ENCODE measurements around the gene MTA1.

Gene MTA1

DNA sequence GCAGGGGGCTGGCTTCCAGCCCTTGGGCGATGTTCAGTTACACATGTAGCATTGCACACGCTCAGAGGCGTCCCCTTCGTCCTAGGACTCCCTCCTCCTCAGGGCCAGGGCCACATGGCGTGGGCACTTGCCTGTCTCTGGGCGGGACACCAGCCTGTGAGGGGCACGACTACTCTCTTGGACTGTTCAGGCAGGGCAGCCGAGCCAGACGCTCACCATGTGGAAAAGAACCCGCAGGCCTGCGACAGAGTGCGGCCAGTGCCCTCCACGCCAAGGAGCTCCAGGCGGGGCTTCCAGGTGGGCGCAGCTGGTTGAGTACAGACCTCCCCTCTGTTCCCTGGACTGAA is 20.9 kb downstream of the MTA1 start:
- H3K4me3 ChIP-seq (ENCODE audit: low read depth, low read length): no peak overlapping the region

DNA sequence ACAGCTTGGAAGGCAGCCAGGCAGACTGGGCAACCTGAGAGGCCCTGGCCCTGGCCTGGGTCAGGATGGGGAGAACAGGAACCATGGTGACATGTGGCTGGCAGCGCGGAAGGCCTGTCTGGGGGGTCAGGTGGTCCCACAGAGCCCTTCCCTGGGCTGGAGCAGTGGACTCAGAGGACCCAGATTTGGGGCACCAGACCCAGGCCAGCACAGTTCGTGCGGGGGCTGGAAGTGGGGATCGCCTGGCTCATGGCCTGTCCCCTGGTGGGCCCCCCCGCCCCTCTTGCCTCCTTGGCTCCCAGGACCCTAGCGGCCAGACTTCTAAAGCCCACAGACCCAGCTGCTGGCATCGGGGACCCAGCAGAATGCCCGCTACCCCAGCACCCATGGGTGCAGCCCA is 21.4 kb downstream of the MTA1 start:
- no peak overlapping the region for H3K4me3 ChIP-seq (ENCODE audit: low read depth, low read length)

DNA sequence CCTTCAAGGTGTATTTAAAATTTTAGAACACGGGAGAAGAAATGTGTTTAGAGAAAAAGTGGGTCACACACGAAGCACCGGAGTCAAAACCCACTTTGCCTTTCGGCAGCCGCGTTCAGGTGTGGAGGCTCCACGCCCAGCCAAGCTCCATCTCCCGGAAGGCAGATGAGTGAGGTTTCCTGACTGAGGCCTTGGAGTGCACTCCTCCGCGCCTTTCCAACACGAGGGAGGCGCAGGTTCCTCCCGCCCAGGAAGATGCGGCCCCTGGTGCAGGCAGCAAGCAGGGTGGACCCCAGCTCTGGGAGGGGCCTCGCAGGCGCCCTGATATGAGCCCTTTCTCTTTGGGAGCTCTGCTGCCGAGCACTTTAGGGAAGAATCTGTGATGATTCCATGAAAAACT is 22.5 kb downstream of the MTA1 start:
- no peak overlapping the region for H3K4me3 ChIP-seq (ENCODE audit: low read depth, low read length)

GRCh38 chr14:105442834-105443233 is 23.2 kb downstream of the MTA1 start:
- no peak overlapping the region for H3K4me3 ChIP-seq (ENCODE audit: low read depth, low read length)

DNA sequence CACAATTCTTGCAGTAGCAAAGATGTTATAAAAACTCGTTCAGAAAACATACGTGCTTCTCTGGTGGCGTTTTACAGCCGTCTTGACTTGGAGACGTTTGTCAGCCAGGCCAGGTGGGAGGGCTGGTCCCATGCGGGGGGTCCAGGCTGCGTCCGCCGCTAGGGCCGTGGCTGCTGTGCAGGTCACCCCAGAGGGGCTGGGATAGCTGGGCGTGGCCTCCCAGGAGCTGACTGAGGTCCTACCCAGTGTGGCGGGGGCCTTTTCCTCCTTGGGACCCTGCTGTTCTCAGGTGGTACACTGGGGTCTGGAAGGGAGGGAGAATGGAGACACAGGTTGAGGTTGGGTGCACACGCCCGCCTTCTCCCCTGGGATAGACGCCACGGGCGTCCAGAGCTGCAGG is 25.2 kb downstream of the MTA1 start:
- H3K4me3 ChIP-seq (ENCODE audit: low read depth, low read length): no peak overlapping the region

DNA sequence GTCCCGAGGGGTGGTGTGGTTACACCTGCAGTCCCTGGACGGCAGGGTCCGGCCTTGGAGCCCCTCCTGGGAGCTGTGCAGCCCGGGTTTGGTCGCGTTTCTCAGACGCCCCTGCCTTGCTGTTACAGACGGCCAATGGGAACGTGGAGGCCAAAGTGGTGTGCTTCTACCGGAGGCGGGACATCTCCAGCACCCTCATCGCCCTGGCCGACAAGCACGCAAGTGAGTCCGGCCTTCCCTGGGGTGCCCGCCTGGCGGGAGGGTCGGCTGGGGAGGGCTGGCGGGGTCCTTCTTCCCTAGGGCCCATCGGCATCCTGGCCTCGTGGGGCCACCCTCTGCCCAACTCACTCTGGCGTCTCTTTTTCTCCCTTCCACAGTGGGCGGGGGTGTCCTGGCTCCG is 25.7 kb downstream of the MTA1 start:
- no peak overlapping the region for H3K4me3 ChIP-seq (ENCODE audit: low read depth, low read length)

GRCh38 chr14:105445901-105446845 is 26.5 kb downstream of the MTA1 start:
- no peak overlapping the region for H3K4me3 ChIP-seq (ENCODE audit: low read depth, low read length)

GRCh38 chr14:105446971-105447370 is 27.3 kb downstream of the MTA1 start:
- H3K4me3 ChIP-seq (ENCODE audit: low read depth, low read length): no peak overlapping the region

GRCh38 chr14:105447651-105448640 is 28.3 kb downstream of the MTA1 start:
- H3K4me3 ChIP-seq (ENCODE audit: low read depth, low read length): no peak overlapping the region

DNA sequence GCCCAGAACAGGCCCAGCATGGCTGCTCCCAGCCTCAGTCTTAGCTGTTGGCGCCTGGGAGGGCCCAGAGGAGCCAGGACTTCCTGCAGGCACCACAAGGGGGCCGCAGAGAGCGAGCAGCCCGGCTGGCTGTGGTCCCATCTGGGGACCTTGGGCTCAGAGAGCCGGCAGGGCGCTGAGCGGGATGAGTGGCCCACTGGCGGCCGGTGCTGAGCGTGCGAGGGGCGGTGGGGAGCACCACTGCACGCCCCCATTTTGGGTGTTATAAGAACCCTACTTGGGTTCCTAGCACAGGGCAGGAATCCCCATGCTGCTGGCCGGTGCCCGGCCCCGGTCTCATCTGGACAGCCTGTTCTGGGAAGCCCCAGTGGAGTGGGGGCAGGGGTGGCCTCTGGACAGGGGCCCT is 29.1 kb downstream of the MTA1 start:
- no peak overlapping the region for H3K4me3 ChIP-seq (ENCODE audit: low read depth, low read length)

DNA sequence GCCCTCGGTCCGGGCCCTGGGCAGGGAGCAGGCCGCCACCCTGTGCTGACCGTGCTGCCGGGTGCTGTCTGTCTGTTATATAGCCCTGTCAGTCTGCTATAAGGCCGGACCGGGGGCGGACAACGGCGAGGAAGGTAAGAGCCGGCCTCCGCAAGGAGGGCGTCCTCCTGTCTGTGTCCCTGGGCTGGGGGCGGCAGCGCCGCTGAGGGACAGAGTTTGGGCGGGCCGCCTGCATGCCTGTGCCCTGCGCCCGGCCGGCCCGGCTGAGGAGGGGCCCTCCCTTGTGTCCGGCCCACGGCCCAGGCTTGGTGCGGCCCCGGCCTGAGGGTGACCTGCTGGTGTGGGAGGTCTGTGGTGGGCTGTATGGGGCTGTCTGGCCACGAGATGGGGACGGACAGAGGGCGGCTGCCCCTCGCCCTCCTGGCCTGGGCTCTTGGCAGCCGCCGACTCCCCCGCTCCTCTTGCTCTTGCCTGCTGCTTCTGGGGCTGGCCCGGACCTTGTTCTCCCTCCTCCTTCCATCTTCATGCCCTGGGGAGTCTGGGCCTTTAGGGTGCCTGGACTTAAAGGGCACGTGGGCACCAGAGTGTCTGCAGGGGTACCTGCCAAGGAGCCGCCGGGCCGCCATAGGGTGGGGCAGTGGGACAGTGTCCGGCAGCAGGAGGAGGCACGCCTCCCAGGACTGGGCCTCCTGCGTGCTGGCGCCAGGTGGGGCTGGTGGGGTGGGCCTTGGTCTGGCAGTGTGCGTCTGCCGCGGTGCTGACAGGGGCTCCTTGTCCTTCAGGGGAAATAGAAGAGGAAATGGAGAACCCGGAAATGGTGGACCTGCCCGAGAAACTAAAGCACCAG is 29.9 kb downstream of the MTA1 start:
- H3K4me3 ChIP-seq (ENCODE audit: low read depth, low read length): no peak overlapping the region

DNA sequence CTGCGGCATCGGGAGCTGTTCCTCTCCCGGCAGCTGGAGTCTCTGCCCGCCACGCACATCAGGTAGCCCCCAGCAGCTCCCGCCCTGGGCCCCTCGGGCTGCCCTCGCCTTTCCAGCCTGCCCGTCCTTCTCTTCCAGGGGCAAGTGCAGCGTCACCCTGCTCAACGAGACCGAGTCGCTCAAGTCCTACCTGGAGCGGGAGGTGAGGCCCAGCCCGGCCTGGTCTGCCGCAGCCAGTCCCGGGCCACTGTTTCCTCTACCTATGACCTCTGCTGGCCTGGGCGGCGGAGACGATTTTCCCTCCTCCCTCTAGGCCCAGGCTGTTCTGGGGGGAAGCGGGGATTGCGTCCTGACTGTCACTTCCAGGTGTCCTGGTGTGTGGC is 30.5 kb downstream of the MTA1 start:
- no peak overlapping the region for H3K4me3 ChIP-seq (ENCODE audit: low read depth, low read length)

DNA sequence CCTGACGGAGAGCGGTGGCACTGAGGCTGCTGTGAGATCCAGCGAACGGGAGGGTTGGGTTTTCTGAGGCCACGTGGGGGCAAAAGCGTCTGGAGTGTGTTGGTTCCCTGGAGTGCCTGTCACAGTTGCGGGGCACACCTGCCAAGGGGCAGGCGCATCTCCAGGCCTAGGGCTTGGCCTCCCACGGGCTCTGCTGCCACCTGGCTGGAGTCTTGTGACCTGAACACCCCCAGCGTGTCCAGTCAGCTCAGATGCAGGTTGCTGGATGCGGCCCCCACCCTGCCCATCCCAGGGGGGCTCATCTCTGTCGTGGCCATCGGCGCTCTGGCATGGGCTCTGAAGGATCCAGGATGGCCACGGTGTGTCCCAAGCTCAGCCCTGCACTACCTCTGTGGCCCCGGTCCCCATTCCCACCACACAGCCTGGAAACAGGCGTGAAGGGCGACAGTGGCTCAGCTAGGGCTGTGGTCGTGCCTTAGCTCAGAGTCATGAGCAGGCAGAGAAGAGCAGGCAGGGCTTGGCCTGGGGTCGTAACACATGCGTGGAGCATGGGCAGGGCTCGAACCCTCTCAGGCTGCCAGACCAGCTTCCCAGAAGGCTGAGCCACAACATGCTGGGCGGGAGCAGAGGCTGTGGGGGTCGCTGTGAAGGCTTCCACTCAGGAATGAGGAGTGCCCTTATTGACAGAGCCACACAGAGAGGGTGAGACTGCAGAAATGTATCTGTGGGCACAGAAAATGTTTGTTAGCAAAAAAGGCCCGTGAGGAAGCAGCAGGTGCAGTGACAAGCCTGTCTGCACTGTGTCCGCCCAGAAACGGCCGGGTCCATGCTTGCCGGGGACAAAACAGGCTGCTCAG is 31.5 kb downstream of the MTA1 start:
- H3K4me3 ChIP-seq (ENCODE audit: low read depth, low read length): no peak overlapping the region

GRCh38 chr14:105452963-105453362 is 33.3 kb downstream of the MTA1 start:
- H3K4me3 ChIP-seq (ENCODE audit: low read depth, low read length): no peak overlapping the region

GRCh38 chr14:105453847-105454246 is 34.2 kb downstream of the MTA1 start:
- no peak overlapping the region for H3K4me3 ChIP-seq (ENCODE audit: low read depth, low read length)

- no peak overlapping the region for H3K4me3 ChIP-seq (ENCODE audit: low read depth, low read length)
Measured at GRCh38 chr14:105455086-105455640, 35.5 kb downstream of the MTA1 start.

DNA sequence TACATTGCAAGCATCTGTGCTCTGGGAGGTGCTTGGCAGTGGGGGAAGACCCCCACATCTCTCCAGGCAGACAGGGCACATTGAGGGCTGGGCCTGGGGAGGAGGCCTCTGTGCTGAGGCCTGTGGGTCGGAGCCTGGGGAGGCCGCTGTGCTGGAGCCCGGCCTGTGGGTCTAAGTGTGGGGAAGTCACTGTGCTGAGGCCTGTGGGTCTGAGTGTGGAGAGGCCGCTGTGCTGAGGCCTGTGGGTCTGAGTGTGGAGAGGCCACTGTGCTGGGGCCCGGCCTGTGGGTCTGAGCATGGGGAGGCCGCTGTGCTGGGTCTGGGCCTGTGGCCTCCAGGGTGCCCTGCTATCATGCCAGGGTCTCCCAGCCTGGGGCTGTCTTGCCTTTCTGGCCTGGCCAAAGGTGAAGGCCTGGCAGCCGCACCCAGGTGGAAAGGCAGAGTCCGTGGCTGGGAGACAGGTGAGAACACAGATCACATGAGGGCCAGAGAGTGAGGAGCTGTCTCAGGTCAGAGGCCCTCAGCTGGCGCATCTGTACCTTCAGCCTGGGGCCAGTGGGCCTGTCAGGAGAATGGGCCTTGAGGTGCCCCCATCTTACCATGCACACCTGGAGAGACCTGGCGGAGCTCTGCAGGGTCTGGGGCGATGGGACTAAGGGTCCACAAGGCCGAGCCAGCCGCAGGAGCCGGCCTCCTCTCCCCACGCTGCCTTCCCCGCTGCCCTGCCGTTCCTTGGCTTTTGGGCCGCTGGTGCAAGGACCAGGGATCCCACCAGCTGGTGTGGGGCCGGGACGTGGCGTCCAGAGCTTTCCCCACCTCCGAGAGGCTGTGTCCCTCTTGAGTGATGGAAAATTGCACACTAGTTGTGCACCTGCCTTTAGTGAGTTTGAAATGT is 36.4 kb downstream of the MTA1 start:
- no peak overlapping the region for H3K4me3 ChIP-seq (ENCODE audit: low read depth, low read length)

GRCh38 chr14:105456736-105457617 is 37.4 kb downstream of the MTA1 start:
- no peak overlapping the region for H3K4me3 ChIP-seq (ENCODE audit: low read depth, low read length)

All from iPS-11a (cell line).